TTC549 (cell line): ENCODE measurements around the gene SHPK.

Experiments
- FAIRE-seq: peaks from 2 replicates; lab custom pipeline; 2012; peaks lifted over from hg19 to GRCh38; lab: Jason Lieb, UNC

SHPK gene

DNA sequence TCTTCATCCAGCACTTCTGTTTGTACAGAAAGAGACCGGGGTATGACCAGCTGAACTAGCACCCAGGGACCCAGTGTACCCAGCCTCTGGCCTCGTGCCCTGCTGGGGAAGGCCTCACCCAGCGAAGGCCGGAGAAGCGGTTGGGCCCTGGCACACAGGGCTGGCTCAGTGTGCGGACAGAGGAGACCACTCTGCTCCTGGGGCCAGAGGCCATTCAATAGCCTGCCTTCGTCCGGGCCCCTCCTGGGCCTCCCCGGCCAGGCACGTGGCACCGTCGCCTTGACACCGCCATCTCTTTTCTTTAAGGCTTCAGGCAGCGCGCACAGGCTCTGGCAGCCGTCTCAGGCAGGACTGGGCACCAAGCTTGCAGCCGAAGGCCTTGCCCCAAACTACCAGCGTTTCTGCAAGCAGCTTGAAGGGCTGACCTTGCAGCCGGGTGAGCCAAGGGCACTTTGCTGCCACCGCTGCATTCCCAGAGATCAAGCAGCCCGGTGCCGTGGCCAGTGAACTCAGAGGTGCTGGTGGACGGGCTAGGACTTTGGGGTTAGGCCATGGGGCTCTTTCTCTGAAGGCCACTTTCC lies 24.4 kb upstream of the SHPK start:
- FAIRE-seq, result no peak

DNA sequence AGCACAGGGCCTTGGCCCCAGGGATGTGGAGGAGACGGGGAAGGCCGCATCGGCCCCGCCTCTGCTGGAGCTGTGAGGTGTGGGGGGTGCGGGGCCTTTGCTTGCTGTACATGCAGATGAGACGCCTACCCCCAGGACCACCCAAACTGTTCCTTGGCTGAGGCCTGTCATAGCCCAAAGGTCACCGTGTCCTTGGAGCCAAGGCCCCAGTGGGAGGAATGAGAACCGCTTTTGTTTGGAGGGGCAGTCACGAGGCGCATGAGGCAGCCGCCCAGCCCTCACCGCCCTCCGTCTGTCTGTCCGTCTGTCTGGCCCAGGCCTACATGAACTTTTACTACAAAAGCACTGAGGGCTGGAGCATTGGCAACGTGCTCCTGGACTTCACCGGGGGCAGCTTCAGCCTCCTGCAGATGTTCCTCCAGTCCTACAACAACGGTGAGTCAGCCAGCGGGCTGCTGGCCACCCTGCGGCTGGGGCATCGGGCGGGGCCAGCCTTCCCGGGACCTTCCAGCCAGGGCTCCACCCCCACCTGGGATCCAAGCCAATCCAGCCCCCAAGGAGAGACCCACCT lies 23.6 kb upstream of the SHPK start:
- no peak for FAIRE-seq

DNA sequence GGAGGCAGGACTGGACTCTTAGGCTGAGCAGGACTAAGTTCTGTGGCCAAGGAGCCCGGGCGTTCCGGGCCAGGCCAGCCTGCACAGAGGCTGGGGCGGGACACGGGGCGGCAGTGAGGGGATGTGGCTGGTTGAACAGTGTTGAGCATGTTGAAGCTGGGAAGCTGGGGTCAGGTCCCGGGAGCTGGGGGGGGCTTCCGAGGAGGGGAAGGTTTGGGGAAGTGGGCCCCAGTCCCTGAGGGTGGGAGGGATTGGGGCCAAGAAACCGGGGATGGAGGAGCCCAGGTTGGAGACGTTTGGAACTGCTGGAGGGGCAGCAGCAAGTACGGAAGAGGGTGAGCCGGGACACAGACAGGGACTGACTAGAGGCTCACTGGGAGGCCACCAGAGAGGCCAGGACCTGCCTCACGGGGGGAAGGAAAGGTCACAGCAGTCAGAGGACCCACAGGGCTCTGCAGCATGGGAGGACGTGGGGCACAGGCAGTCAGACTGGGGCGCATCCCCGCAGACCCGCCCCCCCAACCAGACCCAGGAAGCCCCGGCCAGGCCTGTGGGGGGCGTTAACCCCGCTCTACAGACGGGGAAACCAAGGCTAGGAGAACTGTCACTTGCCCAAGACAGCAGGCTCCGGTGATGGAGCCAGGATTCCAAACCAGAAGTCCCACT lies 22.9 kb upstream of the SHPK start:
- FAIRE-seq, result no peak

DNA sequence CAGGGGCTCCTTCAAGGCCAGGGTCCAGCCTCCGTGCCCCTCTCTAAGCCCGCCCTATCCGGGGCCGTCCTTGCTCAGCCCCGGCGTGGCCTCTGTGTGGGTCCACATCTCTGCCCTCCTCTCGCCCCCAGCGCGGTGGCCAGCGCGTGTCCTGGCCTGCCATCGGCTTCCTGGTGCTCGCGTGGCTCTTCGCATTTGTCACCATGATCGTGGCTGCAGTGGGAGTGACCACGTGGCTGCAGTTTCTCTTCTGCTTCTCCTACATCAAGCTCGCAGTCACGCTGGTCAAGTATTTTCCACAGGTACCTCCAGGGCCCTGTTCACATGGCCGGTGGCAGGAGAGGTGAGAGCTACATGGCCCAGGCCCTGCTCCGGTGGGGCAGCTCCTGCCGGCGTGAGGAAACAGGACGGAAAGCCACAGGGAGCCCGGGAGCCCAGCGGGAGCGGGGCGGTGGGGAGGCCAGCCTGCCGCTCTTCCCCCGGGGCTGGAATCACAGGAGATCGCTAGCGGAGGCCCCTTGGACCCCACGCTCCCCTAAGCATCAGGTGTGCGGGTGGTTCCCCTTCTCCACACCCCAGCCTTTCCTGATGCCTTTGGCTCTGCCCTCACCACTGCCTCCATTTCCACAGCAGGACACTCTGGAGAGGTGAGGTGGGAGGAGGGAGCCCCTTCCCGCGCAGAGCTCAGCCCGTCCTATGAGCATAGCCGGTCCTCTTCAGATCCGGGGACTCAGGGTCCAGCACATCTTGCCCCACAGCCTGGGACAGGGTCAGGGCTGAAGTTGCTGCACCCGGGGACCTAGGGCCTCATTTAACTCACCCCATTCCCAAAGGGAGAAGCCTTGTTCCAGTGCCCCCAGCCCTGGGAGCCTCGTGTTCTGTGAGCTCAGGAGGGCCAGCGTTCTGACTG lies 22.1 kb upstream of the SHPK start:
- FAIRE-seq, result no peak

DNA sequence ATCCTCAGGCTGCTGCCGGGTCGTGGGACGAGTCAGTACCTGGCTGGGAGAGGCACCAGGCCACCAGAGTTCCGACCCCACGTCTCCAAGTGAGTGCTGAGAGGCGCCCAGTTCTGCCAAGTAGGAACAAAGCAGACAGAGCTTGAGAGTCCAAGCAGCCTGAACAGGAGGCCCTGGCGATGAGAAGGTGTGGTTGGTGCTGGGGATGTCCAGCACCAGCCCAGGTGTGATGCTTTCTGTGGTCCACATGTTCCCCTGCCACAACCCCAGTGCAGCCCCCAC lies 21.5 kb upstream of the SHPK start:
- FAIRE-seq, result no peak

DNA sequence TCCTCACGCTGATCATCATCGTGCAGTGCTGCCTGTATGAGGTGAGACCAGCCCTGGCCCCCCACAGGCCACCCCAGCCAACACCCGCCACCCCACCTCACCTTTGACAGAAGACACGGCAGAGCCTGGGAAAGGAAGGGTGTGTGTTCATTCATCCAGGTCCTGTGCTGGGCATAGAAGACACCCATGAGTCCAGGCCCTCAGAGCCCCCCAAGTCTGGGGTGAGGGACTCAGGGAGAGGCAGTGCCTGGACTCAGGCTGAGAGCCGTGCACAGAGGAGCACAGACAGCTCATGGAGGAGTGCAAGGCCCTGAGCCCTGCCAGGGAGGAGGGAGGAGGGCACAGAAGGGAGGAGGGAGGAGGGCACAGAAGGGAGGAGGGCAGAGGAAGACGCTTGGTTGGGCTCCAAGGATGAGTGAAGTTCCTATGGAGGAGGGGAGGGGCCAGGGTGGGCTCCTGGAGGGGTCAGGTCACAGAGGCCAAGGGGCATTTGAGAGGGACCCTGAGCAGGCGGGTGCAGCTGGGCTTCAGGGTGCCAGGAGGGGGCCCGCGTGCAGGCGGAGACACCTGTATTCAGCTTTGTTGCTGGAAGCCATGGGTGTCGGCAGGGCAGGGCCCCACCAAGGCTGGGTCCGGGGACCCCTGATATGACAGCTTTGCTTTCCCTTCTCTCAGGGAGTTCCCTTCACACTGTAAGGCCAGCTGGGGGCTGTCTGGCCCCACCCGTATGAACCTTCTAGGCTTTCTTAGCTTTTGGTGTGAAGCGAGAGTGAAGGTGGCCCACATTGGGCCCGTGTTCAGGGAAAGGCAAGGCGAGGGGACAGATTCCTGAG lies 20.9 kb upstream of the SHPK start:
- no peak for FAIRE-seq

DNA sequence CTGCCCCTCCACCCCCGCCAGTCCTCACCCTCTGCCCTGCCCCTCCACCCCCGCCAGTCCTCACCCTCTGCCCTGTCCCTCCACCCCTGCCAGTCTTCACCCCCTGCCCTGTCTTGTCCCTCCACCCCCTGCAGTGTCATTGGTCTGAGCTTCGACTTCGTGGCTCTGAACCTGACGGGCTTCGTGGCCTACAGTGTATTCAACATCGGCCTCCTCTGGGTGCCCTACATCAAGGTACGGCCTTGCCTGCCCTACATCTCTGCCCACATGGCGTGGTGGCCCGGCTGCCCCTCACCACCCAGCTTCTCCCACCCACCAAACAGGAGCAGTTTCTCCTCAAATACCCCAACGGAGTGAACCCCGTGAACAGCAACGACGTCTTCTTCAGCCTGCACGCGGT lies 20.3 kb upstream of the SHPK start:
- no peak for FAIRE-seq

DNA sequence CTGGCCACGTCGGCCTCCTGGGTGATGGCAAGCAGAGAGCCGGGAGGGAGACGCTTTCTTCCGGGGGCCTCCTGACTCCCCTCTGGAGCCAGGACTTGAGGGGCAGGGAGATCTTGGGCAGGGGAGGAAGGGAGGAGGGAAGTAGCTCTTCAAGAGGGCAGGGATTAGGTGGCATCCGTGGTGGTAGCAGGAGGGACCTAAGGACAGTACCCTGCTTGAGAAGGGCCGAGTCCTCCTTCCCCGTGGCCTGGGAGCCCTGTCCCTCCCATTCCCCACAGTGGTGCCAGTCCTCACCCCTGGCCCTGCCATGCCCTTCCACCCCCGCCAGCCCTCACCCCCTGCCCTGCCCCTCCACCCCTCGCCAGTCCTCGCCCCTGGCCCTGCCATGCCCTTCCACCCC lies 19.7 kb upstream of the SHPK start:
- FAIRE-seq, result no peak

DNA sequence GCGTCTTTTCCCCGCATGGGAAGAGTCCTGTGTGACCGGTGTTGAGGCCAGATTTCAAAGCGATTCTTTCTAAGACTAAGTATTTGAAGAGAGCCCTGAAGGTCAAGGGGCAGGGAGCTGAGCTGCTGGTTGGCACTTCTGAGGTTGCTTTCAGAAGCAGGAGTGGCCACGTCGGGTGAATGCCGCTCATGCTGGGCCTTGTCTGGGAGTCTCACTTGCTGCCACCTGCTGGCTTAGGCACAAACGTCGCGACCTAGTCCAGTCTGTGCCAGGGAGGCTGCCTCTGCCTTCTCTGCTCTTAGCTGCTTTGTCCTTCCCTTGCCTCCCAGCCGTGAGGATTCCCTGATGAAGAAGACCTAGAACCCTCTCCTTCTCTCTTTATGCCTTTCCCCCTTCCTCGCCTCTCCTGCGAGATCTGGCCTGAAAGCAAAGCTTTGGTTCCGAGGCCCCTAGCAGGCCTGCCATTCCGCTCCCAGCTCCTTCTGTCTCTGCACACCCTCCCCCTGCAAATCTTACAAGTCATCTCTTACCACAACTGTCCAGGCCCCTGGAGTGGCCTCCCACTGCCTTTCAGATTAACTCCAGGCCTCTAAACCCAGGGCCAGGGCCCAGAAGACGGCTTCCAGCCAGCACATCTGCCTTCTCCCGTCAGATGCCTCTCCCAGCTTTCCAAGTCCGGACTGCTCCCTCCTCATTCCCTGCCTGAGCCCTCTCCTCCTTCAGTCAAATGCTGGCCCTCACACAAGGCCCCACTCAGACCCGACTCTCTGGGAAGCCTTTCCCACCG lies 11.9 kb upstream of the SHPK start:
- no peak for FAIRE-seq

DNA sequence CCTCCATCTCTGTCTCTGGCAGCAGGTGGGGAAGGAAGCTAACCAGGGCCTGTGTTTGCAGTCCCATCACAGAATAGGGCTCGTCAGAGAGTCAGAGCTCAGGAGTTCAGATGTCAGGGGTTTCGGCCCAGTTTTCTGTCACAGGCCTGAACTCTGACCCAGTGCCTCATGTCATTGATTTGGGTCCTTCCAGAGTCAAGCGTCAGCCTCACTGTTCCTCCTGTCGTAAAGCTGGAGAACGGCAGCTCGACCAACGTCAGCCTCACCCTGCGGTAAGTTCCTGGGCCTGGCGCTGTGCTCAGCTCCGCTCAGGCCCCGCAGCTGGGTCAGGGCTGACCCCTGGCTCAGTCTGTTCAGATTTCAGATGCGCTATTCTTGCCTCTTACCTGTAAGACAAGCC lies 11.2 kb upstream of the SHPK start:
- FAIRE-seq, result no peak

DNA sequence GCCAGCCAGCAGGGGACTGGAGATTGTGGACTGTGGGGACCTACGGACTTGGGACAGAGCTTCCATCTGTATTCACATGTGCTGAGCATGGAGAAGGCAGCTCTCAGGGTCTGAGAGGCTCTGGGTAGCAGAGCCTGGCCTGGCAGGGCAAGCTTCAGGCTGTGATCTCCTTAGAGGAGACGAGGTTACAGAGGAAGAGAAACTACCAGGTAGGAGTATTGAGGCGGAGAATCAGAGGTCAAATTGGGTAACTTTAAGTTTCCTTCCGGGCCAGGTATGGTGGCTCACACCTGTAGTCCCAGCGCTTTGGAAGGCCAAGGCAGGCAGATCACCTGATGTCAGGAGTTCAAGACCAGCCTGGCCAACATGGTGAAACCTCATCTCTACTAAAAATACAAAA lies 9.3 kb upstream of the SHPK start:
- no peak for FAIRE-seq

DNA sequence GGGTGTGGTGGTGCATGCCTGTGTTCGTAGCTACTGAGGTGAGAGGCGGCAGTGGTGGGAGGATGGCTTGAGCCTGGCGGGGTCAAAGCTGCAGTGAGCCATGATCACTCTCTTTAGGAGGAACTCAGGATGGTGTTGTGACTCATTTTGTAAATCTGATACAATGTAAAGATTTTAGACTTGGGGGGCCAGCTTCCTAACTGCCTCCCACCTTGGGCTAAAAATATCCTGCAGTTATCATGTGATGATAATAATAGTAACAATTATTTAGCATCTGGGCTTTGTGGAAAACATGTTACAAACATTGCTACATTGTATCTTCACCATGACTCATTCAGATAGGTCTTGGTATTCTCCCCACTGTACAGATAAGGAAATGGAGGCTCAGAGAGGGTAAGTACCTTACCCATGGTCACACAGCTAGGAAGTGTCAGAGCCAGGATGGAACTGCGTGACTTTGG lies 7.9 kb upstream of the SHPK start:
- FAIRE-seq, result no peak

DNA sequence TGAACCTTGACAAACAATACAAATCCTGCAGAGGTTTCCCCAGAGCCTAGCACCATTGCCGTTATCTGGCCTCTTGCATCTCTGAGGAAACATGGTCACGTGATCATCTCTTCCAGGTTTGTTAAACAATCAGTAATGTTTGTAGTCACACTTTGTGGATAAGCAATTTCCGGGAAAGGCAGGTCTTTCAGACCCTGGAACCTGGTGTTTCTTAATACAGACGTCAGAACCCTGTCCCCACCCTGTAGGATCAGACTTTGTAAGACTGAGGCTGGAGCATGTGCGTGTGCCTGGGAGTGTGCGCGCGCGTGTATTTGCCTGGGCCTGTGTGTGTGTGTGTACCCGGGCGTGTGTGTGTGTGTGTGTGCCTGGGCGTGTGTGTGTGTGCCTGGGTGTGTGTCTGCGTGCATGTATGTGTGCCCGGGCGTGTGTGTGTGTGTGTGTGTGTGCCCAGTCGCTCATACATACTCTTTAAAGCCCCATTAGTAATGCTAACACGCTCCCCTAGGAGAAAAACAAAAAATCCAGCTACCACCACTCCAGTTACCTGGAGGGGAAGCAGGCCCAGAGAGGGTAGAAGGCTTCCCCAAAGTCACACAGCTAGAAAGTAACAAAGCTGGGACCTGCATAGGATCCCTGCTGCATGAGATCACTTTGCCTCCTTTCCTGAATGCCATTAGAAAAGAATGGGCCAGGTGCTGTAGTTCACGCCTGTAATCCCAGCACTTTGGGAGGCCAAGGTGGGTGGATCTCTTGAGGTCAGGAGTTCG lies 5.9 kb upstream of the SHPK start:
- no peak for FAIRE-seq

DNA sequence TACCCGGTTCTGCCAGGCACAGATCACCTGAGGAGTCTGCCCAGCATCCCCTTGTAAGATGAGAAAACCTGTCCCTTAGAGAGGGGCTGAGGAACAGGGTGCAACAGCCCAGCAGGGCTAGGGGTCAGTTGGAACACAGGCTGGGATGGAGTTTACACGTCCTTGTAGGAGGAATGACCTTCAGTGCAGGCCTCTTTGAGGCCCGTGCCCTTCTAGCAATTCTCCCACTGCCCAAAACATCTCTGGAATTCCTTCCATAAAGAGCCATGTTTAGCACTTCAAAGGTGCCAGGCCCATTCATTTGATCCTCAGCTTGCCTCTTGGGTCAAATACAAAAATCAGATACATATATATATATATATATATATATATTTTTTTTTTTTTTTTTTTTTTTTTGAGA lies 5.0 kb upstream of the SHPK start:
- FAIRE-seq, result no peak

DNA sequence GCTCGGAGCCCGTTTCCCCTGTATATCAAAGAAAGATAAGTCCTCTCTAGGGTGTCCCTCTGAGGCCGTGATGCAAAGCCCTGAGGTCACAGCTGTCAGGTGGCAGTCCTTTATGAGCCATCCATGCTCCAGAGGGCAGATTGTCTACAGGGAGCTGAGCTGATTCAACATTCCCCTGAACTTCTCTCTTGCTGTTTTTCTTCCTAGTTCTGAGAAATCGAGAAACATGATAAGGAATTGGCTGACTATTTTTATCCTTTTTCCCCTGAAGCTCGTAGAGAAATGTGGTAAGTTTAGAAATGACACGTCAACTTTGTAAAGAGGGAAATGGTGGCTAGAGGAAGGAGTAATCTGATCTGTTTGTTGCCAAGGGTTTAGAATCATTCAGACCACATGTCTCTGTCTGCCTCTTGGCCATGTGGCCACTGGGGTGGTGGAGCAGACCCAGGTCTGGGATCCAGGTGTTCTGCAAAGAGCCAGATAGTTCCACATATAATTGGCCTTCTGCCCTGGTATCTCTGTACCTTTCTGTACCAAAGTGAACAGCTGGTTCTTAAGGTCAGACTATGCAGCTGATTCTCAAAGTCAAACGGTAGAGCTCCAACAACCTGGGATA lies 4.0 kb upstream of the SHPK start:
- no peak for FAIRE-seq

DNA sequence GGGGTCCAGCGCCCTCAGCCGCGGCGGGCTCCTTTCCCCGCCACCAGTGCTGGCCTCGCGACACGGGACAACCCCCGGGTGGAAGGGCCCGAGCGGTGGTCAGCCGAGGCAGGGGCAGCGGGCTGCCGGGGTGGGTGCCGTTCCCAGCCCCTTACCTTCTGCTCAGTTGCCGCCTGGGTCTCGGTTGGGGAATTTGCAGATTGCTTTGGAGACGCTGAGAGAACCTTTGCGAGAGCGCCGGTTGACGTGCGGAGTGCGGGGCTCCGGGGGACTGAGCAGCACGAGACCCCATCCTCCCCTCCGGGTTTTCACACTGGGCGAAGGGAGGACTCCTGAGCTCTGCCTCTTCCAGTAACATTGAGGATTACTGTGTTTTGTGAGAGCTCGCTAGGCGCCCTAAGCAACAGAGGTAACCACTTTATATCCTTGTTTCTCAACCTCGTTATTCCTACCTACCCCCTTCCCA lies 891 bp upstream of the SHPK start:
- FAIRE-seq, result no peak

DNA sequence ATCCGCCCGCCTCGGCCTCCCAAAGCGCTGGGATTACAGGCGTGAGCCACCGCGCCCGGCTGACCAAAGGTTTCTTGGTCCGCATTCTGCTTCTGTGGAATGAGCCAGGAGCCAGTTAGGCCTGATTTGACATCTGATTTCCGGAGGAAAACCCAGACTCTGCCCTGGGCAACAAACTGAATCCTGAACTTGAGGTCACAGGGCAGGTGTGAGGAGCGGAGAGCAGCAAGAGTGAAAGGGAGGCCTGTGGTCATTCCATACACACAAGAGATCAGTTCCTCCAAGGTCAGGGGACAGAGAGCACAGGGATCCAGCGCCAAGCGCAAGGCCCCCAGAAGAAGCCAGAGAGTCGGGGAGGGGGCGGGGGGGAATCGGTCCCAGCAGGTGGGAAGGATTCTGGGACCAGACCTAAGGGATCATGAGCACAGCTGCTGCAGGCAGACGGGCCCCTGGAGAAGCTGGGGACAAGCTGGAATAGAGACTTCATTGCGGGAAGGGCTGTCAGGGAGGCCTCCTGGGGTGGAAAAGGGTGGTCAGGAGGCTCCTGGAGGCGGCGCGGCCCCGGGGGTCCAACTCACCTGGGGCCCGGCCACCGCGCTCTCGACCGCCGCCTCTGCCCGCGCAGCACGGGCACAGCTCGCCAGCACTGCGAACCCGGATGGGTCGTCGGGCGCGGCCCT lies 436 bp downstream of the SHPK start:
- FAIRE-seq, result no peak

DNA sequence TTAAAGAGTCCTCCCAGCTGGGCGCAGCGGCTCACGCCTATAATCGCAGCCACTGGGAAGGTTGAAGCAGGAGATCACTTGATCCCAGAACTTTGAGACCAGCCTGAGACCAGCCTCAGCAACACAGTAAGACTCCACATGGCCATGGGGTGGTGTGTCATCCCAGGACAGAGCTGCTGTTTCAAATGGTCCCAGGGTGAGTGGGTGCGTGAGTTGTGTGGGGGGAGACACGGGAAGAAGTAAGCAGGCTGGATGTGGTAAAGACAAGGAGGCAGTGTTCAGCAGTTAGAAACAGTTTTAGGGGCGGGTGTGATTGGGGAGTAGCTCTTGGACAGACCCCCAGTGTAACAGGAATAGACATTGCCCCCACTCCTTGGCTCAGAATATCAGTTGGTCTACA lies 3.8 kb downstream of the SHPK start:
- FAIRE-seq, result no peak

DNA sequence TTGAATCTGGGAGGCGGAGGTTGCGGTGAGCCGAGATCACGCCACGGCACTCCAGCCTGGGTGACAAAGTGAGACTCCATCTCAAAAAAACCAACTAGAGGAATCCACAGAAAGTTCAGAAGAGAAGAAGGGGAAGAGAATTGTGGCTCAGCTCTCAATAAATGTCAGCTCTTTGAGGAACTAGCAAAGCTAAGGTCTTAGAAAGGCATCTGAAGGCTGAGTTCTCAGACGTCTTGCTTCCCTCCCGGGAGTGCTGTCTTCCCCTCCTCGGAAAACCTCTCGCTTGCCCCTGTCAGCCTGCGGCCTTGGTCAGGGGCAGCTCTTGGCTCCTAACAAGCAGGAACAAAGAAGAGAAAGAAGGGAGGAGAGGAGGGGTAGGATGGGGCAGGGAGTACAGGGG lies 5.3 kb downstream of the SHPK start:
- FAIRE-seq, result no peak

DNA sequence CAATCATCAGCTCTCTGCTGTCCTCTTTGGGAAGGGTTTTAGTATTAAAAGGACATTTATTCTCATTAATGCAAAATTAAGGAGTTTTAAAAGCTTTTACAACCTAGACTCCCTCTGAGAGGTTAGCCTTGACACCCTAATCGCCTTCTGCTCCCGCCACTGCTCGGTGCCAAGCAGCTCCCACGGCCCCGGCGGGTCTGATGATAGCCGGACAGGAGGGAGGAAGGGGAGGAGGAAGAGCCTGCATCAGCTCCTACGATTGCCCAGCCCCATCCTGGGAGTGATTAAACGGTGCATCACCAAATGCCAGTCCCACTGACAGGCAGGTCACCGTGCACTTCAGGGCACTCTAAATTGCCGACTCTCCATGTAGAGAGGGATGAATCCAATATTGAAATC lies 8.3 kb downstream of the SHPK start:
- FAIRE-seq, result no peak
